HepG2 (cell line): ENCODE measurements around the gene CRYZL1. TPM values are rescaled to one million over a fixed set of nuclear protein-coding genes. Genes with fewer than 3 reads are reported as not detected.

Source experiments
- ATAC-seq: fragments of 200-7000 bp; cut with Tn5 transposase; 3 replicates; pipeline ENCODE4 v1.9.1; 2020; ENCODE audit warnings: mild to moderate bottlenecking, moderate library complexity
- BruUV-seq: library from RNA; stranded (reverse); fragments of 400-500 nt; replicated peaks from 2 replicates; lab custom pipeline; 2021; lab: Mats Ljungman, UMichigan
- CTCF ChIA-PET: fragments of 300-600 bp; formaldehyde crosslinking; extraction: SDS; loops from one replicate; lab custom pipeline; 2021; ENCODE audit warnings: low total read pairs, inconsistent platforms, low intra/inter-chr PET ratio; lab: Yijun Ruan, JAX
- POLR2A ChIA-PET: fragments of 350-600 bp; sonication (Branson Sonifier 250); formaldehyde crosslinking; loops from one replicate; lab custom pipeline; 2020; ENCODE audit warnings: antibody characterized with exemption, inconsistent platforms; lab: Yijun Ruan, JAX
- DNase-seq: peaks from one replicate; pipeline ENCODE4 v3.0.0-alpha.2; 2015; ENCODE audit warnings: low spot score
- FAIRE-seq: peaks from 3 replicates; lab custom pipeline; 2011; peaks lifted over from hg19 to GRCh38; lab: Jason Lieb, UNC
- H2AFZ ChIP-seq: one replicate; pipeline ENCODE4 v1.6.1; 2011; ENCODE audit warnings: low read length, inconsistent platforms
- H3K27ac ChIP-seq: fragments of 300-600 bp; 3 replicates; pipeline ENCODE4 v1.8.0; 2011; ENCODE audit warnings: mixed run types, mild to moderate bottlenecking, mixed read lengths, low read length, inconsistent platforms; ENCODE audit not compliant: insufficient read depth; ENCODE audit errors: extremely low read length
- H3K27me3 ChIP-seq, 2 experiments: fragments of 200-600 bp in 1 of 2; 2 replicates in 1 of 2; 3 replicates in 1 of 2; pipeline versions ENCODE4 v1.6.0 to v1.8.0; 2011; ENCODE audit warnings: low read length in 2 of 2, mild to moderate bottlenecking in 2 of 2, moderate library complexity in 2 of 2, inconsistent platforms in 1 of 2; ENCODE audit not compliant: insufficient read depth in 2 of 2, control insufficient read depth in 1 of 2
- H3K36me3 ChIP-seq, 2 experiments: fragments of 200-600 bp in 1 of 2; replicated peaks in 1 of 2; 2 replicates in 1 of 2; 3 replicates in 1 of 2; pipeline versions ENCODE4 v1.5.1 to v1.8.0; 2011; ENCODE audit warnings: low read length in 2 of 2, inconsistent platforms in 1 of 2; ENCODE audit not compliant: insufficient read depth in 2 of 2, control insufficient read depth in 1 of 2
- H3K4me1 ChIP-seq: 2 replicates; pipeline ENCODE4 v1.5.1; 2012; ENCODE audit warnings: low read length, inconsistent platforms; ENCODE audit not compliant: insufficient read depth
- H3K4me2 ChIP-seq: 2 replicates; pipeline ENCODE4 v1.6.0; 2011; ENCODE audit warnings: low read depth, low read length, inconsistent platforms
- H3K4me3 ChIP-seq, 3 experiments: fragments of 200-600 bp in 1 of 3; sonication (generic), shearing (Covaris generic) in 1 of 3; replicated peaks in 1 of 3; 2 replicates each; pipeline ENCODE4 v1.5.1; 2011 to 2016; ENCODE audit warnings: low read length in 3 of 3, inconsistent platforms in 2 of 3, low read depth in 2 of 3, mild to moderate bottlenecking in 2 of 3, control low read depth in 1 of 3, mixed read lengths in 1 of 3; ENCODE audit not compliant: insufficient read depth in 1 of 3
- H3K79me2 ChIP-seq: one replicate; pipeline ENCODE4 v1.6.1; 2011; ENCODE audit warnings: low read length, inconsistent platforms; ENCODE audit not compliant: insufficient read depth
- H3K9ac ChIP-seq: 2 replicates; pipeline ENCODE4 v1.6.0; 2011; ENCODE audit warnings: mild to moderate bottlenecking, low read depth, low read length, inconsistent platforms; ENCODE audit not compliant: insufficient read depth
- H3K9me3 ChIP-seq: 2 replicates; pipeline ENCODE4 v1.5.1; 2012; ENCODE audit warnings: mild to moderate bottlenecking, low read length
- H4K20me1 ChIP-seq: 2 replicates; pipeline ENCODE4 v1.6.0; 2011; ENCODE audit warnings: inconsistent platforms, mild to moderate bottlenecking, low read length, moderate library complexity; ENCODE audit not compliant: insufficient read depth
- BORCS8-MEF2B ChIP-seq: sonication (generic); formaldehyde crosslinking; IDR thresholded peaks from 2 replicates; pipeline ENCODE4 v1.8.0; 2022; ENCODE audit warnings: mild to moderate bottlenecking, missing genetic modification reagents
- GLI4 ChIP-seq: sonication (generic); formaldehyde crosslinking; IDR thresholded peaks from 2 replicates; pipeline ENCODE4 v1.5.1; 2020; ENCODE audit warnings: missing genetic modification reagents, mild to moderate bottlenecking, moderate library complexity, borderline replicate concordance
- MAFF ChIP-seq: IDR thresholded peaks from 2 replicates; pipeline ENCODE4 v1.6.1; 2011; ENCODE audit warnings: low read depth, low read length, improper control_type of control experiment
- ZBTB1 ChIP-seq: sonication (generic); formaldehyde crosslinking; IDR thresholded peaks from 2 replicates; pipeline ENCODE4 v1.4.0; 2020; ENCODE audit warnings: missing genetic modification reagents, borderline replicate concordance
- ZNF281 ChIP-seq: sonication (generic); formaldehyde crosslinking; IDR thresholded peaks from 2 replicates; pipeline ENCODE4 v1.4.0; 2020; ENCODE audit warnings: missing genetic modification reagents, borderline replicate concordance
- ZNF512 ChIP-seq: sonication (generic); formaldehyde crosslinking; IDR thresholded peaks from 2 replicates; pipeline ENCODE4 v1.4.0; 2020; ENCODE audit warnings: mild to moderate bottlenecking, missing genetic modification reagents
- ZNF530 ChIP-seq: sonication (generic); formaldehyde crosslinking; IDR thresholded peaks from 2 replicates; pipeline ENCODE4 v1.5.0; 2020; ENCODE audit warnings: low read depth, mild to moderate bottlenecking, missing genetic modification reagents
- ZNF577 ChIP-seq: sonication (generic); formaldehyde crosslinking; IDR thresholded peaks from 2 replicates; pipeline ENCODE4 v1.4.0; 2020; ENCODE audit warnings: mild to moderate bottlenecking, low read depth, missing genetic modification reagents, borderline replicate concordance
- ZNF609 ChIP-seq: sonication (generic); formaldehyde crosslinking; IDR thresholded peaks from 2 replicates; pipeline ENCODE4 v1.4.0; 2020; ENCODE audit warnings: mild to moderate bottlenecking, missing genetic modification reagents, borderline replicate concordance
- WGBS: methylation state at CpG from one replicate; pipeline ENCODE4 v1.1.6; 2017; ENCODE audit warnings: low lambda C conversion rate; 5-methylcytosine and 5-hydroxymethylcytosine counted together
- in situ Hi-C: cut with HindIII; loops from 2 replicates; pipeline ENCODE4 v1.10.0; 2017; ENCODE audit warnings: low pct_unique_long_range_greater_than_20kb; ENCODE audit not compliant: extremely low pct_ligation_motif_present
- intact Hi-C: fragments of 100-400 bp; cut with micrococcal nuclease; formaldehyde crosslinking; loops from one replicate; pipeline ENCODE4 v1.10.0; 2022; ENCODE audit not compliant: unreplicated experiment
- polyA plus RNA-seq, 8 experiments: library from polyadenylated mRNA; depleted of rRNA in 3 of 8; stranded (reverse) in 7 of 8; unstranded in 1 of 8; fragments of >200 nt; fragmentation: Illumina TruSeq in 4 of 8; extraction: Trizol in 4 of 8; gene quantifications; 2 replicates each; pipeline versions ENCODE4 v1.2.1 to v1.2.3, GENCODE V29; 2011 to 2016; ENCODE audit warnings: low read depth in 4 of 8, missing spikeins in 1 of 8, mixed read lengths in 1 of 8; ENCODE audit not compliant: insufficient read depth in 1 of 8
- total RNA-seq, 5 experiments: library from RNA; depleted of rRNA; stranded (reverse); fragments of >200 nt; fragmentation: Illumina TruSeq; extraction: Trizol; gene quantifications; 2 replicates each; pipeline ENCODE4 v1.2.3, GENCODE V29; 2016; ENCODE audit warnings: low read depth in 1 of 5

Gene CRYZL1
- total and polyA plus RNA-seq, 2 of the 13 experiments (the other 11 are each of a cell fraction or from before 2014, with no cell fraction given), result 20.3 to 27.7 TPM

GRCh38 chr21:33670076-33670978 is 28.8 kb upstream of the CRYZL1 start:
- H3K4me2 ChIP-seq, result no peak overlapping the region
- 87% methylated on average over 6 of the region's 6 CpGs for WGBS
- H4K20me1 ChIP-seq, result no peaks in the 10 kb centered on the region
- H3K4me3 ChIP-seq, result no peak overlapping the region
- intact Hi-C loops, result no loop called here
- BruUV-seq, result no TSS peak
- peaks cover 27% of the 10 kb centered on the region for H3K79me2 ChIP-seq
- no peak overlapping the region for H3K27ac ChIP-seq
- DNase-seq (no peak), FAIRE-seq (no peak), ATAC-seq (no peak)
- H3K36me3 ChIP-seq, result no peaks in the 10 kb centered on the region
- H3K9ac ChIP-seq, result no peak overlapping the region
- H2AFZ ChIP-seq, result no peak overlapping the region
- H3K9me3 ChIP-seq, result no peaks in the 10 kb centered on the region
- POLR2A ChIA-PET, result interaction anchor here (0.6 kb wide), 1 partner anchor 57 kb away, joined by 3 read pairs; no protein-coding TSS in a partner anchor
- in situ Hi-C loops, result no loop called here
- no peaks in the 10 kb centered on the region; a peak in 1 of 5 replicates for H3K27me3 ChIP-seq
- CTCF ChIA-PET, result no interaction called here
- peaks cover 15% of the 10 kb centered on the region for H3K4me1 ChIP-seq
- TF ChIP-seq ZNF609 (CRISPR knock-in tag) (no peak), ZBTB1 (CRISPR knock-in tag) (no peak), ZNF577 (CRISPR knock-in tag) (no peak), ZNF512 (CRISPR knock-in tag) (no peak), ZNF281 (no peak), GLI4 (no peak), MAFF (no peak), BORCS8-MEF2B (CRISPR knock-in tag) (no peak), ZNF530 (CRISPR knock-in tag) (no peak)
